Endothelial cell of coronary artery (primary cell): Measurements from ENCODE around the gene SMCO2. TPM values are rescaled to one million over a fixed set of nuclear protein-coding genes. Genes with fewer than 3 reads are reported as not detected.

Experiments
- total RNA-seq: library from RNA; depleted of rRNA; stranded (reverse); fragments of >200 nt; gene quantifications from 2 replicates; pipeline ENCODE4 v1.2.3, GENCODE V29; 2014

SMCO2 gene
- total RNA-seq: 0.36 and 0.75 TPM in 2 replicates

DNA sequence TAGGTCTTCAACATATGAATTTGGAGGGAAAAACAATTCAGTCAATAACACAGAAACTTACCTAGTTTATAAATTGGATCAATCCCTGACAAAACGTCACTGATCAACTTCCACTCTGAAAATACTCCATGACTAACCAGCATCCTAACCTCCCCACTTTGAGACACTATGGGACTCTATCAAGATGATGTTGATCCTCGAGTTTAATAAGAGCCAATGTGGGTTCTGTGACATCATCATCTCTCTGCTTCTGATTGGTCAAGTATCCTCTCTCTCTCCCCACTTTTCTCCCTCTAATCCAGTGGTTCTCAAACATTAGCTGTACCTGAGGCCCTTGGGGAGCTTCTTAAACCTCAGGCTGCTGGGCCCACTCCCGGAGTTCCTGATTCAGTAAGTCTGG is at the start of gene SMCO2:
Gene SMCO2, plus strand, starts transcription at position 301 of the 400 bp plus-strand sequence. CDS start 23,896 bp downstream, outside the sequence.

DNA sequence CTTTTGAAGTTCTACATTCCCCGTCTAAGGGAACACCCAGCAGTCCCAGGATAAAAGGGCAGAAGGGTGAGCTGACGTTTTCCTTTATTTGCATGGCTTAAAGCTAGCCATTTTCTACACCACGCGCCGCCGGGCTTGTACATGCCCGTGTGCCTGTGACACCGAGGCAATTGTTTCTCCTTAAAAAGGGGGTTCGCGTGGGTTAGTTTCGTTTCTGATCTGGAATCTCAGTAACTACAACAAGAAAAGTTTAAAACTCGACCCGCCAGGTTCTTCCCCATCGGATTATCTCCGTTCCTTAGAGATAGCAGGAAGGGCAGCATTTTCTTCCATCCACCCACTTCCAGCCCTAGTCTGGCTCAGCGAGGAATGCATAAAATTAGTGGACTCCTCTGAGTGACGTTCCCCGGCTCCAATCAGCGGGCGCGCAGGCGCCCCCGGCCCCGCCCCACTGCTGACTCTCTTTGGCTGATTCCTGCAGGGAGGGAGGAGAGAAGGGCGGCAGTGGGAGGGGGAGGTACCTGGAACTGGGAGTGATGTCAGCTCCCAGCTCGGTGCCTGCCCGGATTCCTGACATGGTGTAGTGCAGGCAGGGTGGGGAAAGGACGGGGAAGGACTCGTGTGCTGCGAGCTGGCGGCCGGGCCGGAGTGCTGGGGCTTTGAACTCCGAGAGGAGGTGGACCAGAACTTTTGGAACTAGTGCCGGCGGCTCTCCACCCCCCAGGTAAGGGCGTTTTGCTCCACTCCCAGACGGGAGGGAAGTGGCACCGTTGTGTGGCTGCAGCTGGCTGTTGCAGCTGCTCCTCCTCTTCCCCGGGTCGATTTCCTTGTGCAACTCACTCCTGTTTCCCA is 77.3 kb downstream of the SMCO2 start, which contains the start of gene PPFIBP1:
Gene PPFIBP1, plus strand, starts transcription at position 565 of the 852 bp plus-strand sequence. CDS start 109,191 bp downstream, outside the sequence.

Other genes with a start within 250 kb of the SMCO2 start
- 31.1 and 41.8 TPM in 2 replicates for gene STK38L, start 202.4 kb upstream of the SMCO2 start, total RNA-seq
- 40.6 and 40.8 TPM in 2 replicates for gene BMAL2, start 113.9 kb upstream of the SMCO2 start, total RNA-seq
- 90.6 and 114 TPM in 2 replicates for gene PPFIBP1, start 77.5 kb downstream of the SMCO2 start, total RNA-seq
- gene REP15, start 249.7 kb downstream of the SMCO2 start, total RNA-seq: 1.5 and 1.7 TPM in 2 replicates